Stomach (tissue), 9 donors: ENCODE data around the gene SEL1L2. TPM values are rescaled to one million over a fixed set of nuclear protein-coding genes. Genes with fewer than 3 reads are reported as not detected.
A peak's percentile ranks its signal among the peaks of the same experiment; 100 is the strongest.

Experiments
- DNase-seq, 2 donors: peaks; one replicate each; pipeline versions ENCODE4 v3.0.0 to v3.0.0-alpha.2; 2013 to 2019
- H3K27ac ChIP-seq, 5 donors: fragments of 200-600 bp in 4 of 5; sonication (generic) in 4 of 5; one replicate each; pipeline ENCODE4 v1.5.1; 2013 to 2019; ENCODE audit warnings: mild to moderate bottlenecking in 1 of 5, moderate library complexity in 1 of 5
- H3K27me3 ChIP-seq, 3 donors: fragments of 200-600 bp; sonication (generic); one replicate each; pipeline ENCODE4 v1.5.1; 2017 to 2019; ENCODE audit warnings: mixed run types in 1 of 3
- H3K36me3 ChIP-seq, 4 donors: fragments of 200-600 bp; sonication (generic); 1 replicate in 3 of 4; 2 replicates in 1 of 4; pipeline ENCODE4 v1.5.1; 2016 to 2019
- H3K4me1 ChIP-seq, 4 donors: fragments of 200-600 bp; sonication (generic); one replicate each; pipeline ENCODE4 v1.5.1; 2016 to 2019
- H3K4me3 ChIP-seq, 4 donors: fragments of 200-600 bp; sonication (generic) in 3 of 4; one replicate each; pipeline ENCODE4 v1.5.1; 2016 to 2019; ENCODE audit warnings: mild to moderate bottlenecking in 1 of 4
- H3K9me3 ChIP-seq, 4 donors: fragments of 200-600 bp; sonication (generic); one replicate each; pipeline ENCODE4 v1.5.1; 2016 to 2019
- EP300 ChIP-seq: sonication (generic); formaldehyde crosslinking; IDR thresholded peaks from one replicate; pipeline ENCODE4 v1.6.1; 2017; ENCODE audit warnings: antibody characterized with exemption
- POLR2A ChIP-seq, 4 donors: fragments of 450-650 bp; IDR thresholded peaks; one replicate each; pipeline ENCODE4 v1.6.1; 2016; ENCODE audit warnings: antibody characterized with exemption in 4 of 4, control low read depth in 2 of 4, mild to moderate bottlenecking in 1 of 4, moderate library complexity in 1 of 4
- POLR2AphosphoS5 ChIP-seq, 3 donors: sonication (generic); formaldehyde crosslinking; IDR thresholded peaks; one replicate each; pipeline ENCODE4 v1.6.1; 2016; ENCODE audit warnings: antibody characterized with exemption in 3 of 3
- WGBS, 5 donors: extraction: QIAGEN DNeasy Blood & Tissue Kit in 3 of 5; methylation state at CpG; one replicate each; pipeline versions ENCODE4 v1.1.5 to v1.1.7; 2013 to 2018; 5-methylcytosine and 5-hydroxymethylcytosine counted together
- intact Hi-C: fragments of 100-400 bp; cut with DNase I; formaldehyde crosslinking; loops from one replicate; pipeline ENCODE4 v1.15.1; 2023; ENCODE audit warnings: low total_unique reads
- polyA plus RNA-seq, 3 donors: library from polyadenylated mRNA; stranded (reverse); fragments of 200-250 nt; gene quantifications; one replicate each; pipeline ENCODE4 v1.2.3, GENCODE V29; 2013
- small RNA-seq, 4 donors: library from RNA; depleted of rRNA; stranded (forward); fragments of <200 nt; gene quantifications; one replicate each; pipeline ENCODE3, GENCODE V24; 2016
- total RNA-seq, 5 donors: library from RNA; depleted of rRNA; stranded (reverse); fragments of >200 nt; gene quantifications; one replicate each; pipeline versions ENCODE4 v1.1.0 to v1.2.3, GENCODE V29; 2014 to 2016
- TF ChIP-seq, protein P1 (sequence below), 7 experiments: fragments of 450-650 bp in 4 of 7; fragments of 200-600 bp in 3 of 7; sonication (generic) in 3 of 7; IDR thresholded peaks; one replicate each; pipeline ENCODE4 v1.5.1; 2016 to 2019; ENCODE audit warnings: antibody characterized with exemption in 7 of 7, control low read depth in 2 of 7, mild to moderate bottlenecking in 1 of 7
- donor health status: healthy with polysubstance abuse.
- donor health status: Bipolar disorder and iron deficiency.
- donor health status: healthy.

Gene SEL1L2
- total and polyA plus RNA-seq, 8 donors, result 2.2 TPM; not detected in 7

DNA sequence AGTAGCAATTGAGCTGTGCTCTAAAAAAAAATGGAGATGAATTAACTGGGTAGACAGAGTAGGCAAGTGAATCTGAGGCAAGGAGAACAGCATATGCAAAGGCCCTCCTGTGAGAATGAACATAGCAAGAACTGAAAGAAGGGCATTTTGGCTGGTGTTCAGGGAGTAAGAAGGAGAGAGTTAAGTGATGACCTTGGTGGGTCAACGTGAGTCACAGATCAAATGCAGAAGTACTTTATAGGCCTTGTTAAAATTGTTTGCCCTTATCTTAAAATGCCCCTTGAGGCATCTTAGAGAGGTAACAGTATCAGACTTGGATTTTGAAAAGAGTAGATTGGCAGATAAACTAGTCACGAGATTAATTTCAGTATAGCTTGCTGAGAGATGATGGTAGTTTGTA lies 181.0 kb downstream of the SEL1L2 start:
- TF ChIP-seq POLR2AphosphoS5 (IDR thresholded peaks at IDR 0.05) (no peak), EP300 (no peak), POLR2A (IDR thresholded peaks at IDR 0.05) (no peak)
- TF ChIP-seq, protein P1, sequence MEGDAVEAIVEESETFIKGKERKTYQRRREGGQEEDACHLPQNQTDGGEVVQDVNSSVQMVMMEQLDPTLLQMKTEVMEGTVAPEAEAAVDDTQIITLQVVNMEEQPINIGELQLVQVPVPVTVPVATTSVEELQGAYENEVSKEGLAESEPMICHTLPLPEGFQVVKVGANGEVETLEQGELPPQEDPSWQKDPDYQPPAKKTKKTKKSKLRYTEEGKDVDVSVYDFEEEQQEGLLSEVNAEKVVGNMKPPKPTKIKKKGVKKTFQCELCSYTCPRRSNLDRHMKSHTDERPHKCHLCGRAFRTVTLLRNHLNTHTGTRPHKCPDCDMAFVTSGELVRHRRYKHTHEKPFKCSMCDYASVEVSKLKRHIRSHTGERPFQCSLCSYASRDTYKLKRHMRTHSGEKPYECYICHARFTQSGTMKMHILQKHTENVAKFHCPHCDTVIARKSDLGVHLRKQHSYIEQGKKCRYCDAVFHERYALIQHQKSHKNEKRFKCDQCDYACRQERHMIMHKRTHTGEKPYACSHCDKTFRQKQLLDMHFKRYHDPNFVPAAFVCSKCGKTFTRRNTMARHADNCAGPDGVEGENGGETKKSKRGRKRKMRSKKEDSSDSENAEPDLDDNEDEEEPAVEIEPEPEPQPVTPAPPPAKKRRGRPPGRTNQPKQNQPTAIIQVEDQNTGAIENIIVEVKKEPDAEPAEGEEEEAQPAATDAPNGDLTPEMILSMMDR (IDR thresholded peaks at IDR 0.05), result no peak
- intact Hi-C loops, result no loop called here
- H3K27me3 ChIP-seq, result no peaks in the 10 kb centered on the region
- H3K27ac ChIP-seq, result no peak overlapping the region
- H3K9me3 ChIP-seq, result no peaks in the 10 kb centered on the region
- 79 to 90% (median 87%) methylated on average over 2 of the region's 2 CpGs for WGBS, 5 donors
- H3K4me3 ChIP-seq, result no peak overlapping the region
- DNase-seq, result no peak
- H3K36me3 ChIP-seq, result peaks cover 64 to 99% (median 99%) of the 10 kb centered on the region in 4 donors
- H3K4me1 ChIP-seq, result no peaks in the 10 kb centered on the region

DNA sequence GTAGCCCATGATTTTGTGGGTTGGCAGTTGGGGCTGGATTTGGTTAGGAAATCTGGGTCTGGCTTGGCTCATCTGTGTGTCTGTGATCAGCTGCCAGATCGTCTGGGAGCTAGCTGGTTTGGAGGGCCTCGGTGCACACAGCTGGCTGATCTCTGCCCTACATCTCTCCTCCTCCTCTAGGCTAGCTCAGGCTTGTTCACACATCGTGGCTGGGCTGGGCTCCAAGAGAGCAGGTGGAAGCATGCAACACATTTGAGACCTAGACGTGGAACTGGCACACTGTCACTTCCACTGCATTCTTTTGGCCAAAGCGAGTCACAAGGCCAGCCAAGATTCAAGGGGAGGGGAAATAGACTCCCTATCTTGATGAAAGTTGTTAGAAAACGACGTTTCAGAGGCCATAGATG lies 189.7 kb downstream of the SEL1L2 start:
- 9 to 17% (median 14%) methylated on average over 6 to 7 of the region's 7 CpGs for WGBS, 5 donors

DNA sequence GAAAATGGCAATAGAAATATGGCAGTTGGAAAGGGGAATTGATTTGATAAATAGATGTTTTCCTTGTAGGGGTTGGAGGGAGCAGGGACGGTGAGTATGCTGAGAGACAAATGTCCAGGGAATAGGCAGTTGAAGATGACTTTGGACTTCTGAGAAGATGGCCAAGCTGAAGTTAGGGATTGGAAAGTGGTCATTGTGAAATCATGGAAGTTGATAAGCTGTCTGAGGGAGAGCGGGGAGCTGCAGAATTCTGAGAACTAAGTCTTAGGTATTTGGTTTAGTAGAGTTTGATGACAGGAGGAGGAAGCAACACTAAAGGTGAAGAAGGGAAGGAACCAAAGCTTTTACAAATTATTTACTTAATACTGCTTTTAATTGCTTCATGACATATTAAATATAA lies 190.4 kb downstream of the SEL1L2 start:
- intact Hi-C loops, result no loop called here
- Histone ChIP-seq H3K9me3 (no peaks in the 10 kb centered on the region), H3K4me1 (peaks cover 0 to 20% (median 6%) of the 10 kb centered on the region in 4 donors), H3K27me3 (no peaks in the 10 kb centered on the region), H3K36me3 (peaks cover 32 to 92% (median 82%) of the 10 kb centered on the region in 4 donors), H3K27ac (no peak overlapping the region), H3K4me3 (no peak overlapping the region)
- TF ChIP-seq POLR2AphosphoS5 (IDR thresholded peaks at IDR 0.05), result no peak
- no peak for TF ChIP-seq POLR2A (IDR thresholded peaks at IDR 0.05)
- TF ChIP-seq, protein P1 (IDR thresholded peaks at IDR 0.05), result no peak
- DNase-seq, result no peak
- 85 to 93% (median 88%) methylated on average over 2 of the region's 2 CpGs for WGBS, 5 donors

More for the DNA sequence above, 189.7 kb downstream of the SEL1L2 start:
- intact Hi-C loops, result no loop called here
- Histone ChIP-seq H3K9me3 (no peaks in the 10 kb centered on the region), H3K36me3 (peaks cover 24 to 92% (median 82%) of the 10 kb centered on the region in 4 donors), H3K27me3 (no peaks in the 10 kb centered on the region), H3K27ac (peak overlapping the region in 1 of 5 donors; percentile 35), H3K4me1 (peaks cover 0 to 20% (median 6%) of the 10 kb centered on the region in 4 donors), H3K4me3 (no peak overlapping the region)
- DNase-seq, result peak; percentile 83 to 88
- TF ChIP-seq POLR2AphosphoS5 (IDR thresholded peaks at IDR 0.05) (peak; percentile 12 to 70 (median 48)), POLR2A (IDR thresholded peaks at IDR 0.05) (no peak)

Small RNA genes within 50 kb of the gene (small RNA-seq; reads per million reads assigned to genes)
- 0 reads per million in 4 donors for gene RNU6-278P
- 0 reads per million in 4 donors for gene RPS3P1

Other genes starting within 250 kb of the SEL1L2 start
- gene ESF1, start 205.7 kb downstream of the SEL1L2 start, total RNA-seq, result 10 to 100 TPM in 2 of 5 donors, 1 to 10 TPM in 3; 4.7 to 22.0 (median 8.7) TPM
- gene ESF1, start 205.7 kb downstream of the SEL1L2 start, polyA plus RNA-seq, result 1 to 10 TPM; 6.2 to 9.3 (median 8.1) TPM
- gene NDUFAF5, start 205.6 kb downstream of the SEL1L2 start, total RNA-seq, result 10 to 100 TPM in 3 of 5 donors, 1 to 10 TPM in 2; 2.3 to 51.8 (median 26.1) TPM
- gene NDUFAF5, start 205.6 kb downstream of the SEL1L2 start, polyA plus RNA-seq, result 10 to 100 TPM; 22.9 to 28.3 (median 23.9) TPM
- 10 to 100 TPM in 4 of 5 donors, not detected in 1; 10.9 to 31.3 (median 25.3) TPM for gene MACROD2, start 4.9 kb upstream of the SEL1L2 start, total RNA-seq
- gene MACROD2, start 4.9 kb upstream of the SEL1L2 start, polyA plus RNA-seq, result 1 to 10 TPM in 1 of 3 donors, under 1 TPM in 2; 0.78 to 2.1 (median 1.00) TPM